Endothelial cell of umbilical vein (primary cell): ENCODE data around the gene GALR2. TPM values are rescaled to one million over a fixed set of nuclear protein-coding genes. Genes with fewer than 3 reads are reported as not detected.

Source experiments
- BruUV-seq: library from RNA; stranded (reverse); fragments of 400-500 nt; replicated peaks from 2 replicates; lab custom pipeline; 2021; lab: Mats Ljungman, UMichigan
- CTCF ChIA-PET: fragments of 300-600, 350-600 bp; sonication (Branson Sonifier 250); formaldehyde crosslinking; loops from one replicate; lab custom pipeline; 2021; ENCODE audit warnings: antibody characterized with exemption, inconsistent platforms; lab: Charles Lee
- POLR2A ChIA-PET: fragments of 300-600, 350-600 bp; sonication (Branson Sonifier 250); formaldehyde crosslinking; loops from one replicate; lab custom pipeline; 2021; ENCODE audit warnings: antibody characterized with exemption, inconsistent platforms; lab: Charles Lee
- DNase-seq: peaks from one replicate; pipeline ENCODE4 v3.0.0-alpha.2; 2011; ENCODE audit warnings: low read depth, low spot score
- FAIRE-seq: peaks from 2 replicates; lab custom pipeline; 2011; peaks lifted over from hg19 to GRCh38; lab: Jason Lieb, UNC
- H2AFZ ChIP-seq: 2 replicates; pipeline ENCODE4 v1.6.0; 2012; ENCODE audit warnings: low read depth, low read length, control low read depth, inconsistent platforms
- H3K27ac ChIP-seq: 2 replicates; pipeline ENCODE4 v1.5.1; 2011; ENCODE audit warnings: low read depth, mild to moderate bottlenecking, control low read depth, low read length, moderate library complexity; ENCODE audit not compliant: insufficient read depth
- H3K27me3 ChIP-seq, 2 experiments: 2 replicates each; pipeline versions ENCODE4 v1.6.0 to v1.6.1; 2011; ENCODE audit warnings: low read length in 2 of 2, mixed read lengths in 1 of 2; ENCODE audit not compliant: control insufficient read depth in 2 of 2, insufficient read depth in 2 of 2
- H3K36me3 ChIP-seq, 2 experiments: 2 replicates in 1 of 2; 3 replicates in 1 of 2; pipeline ENCODE4 v1.5.1; 2011; ENCODE audit warnings: low read length in 2 of 2, mild to moderate bottlenecking in 1 of 2, moderate library complexity in 1 of 2; ENCODE audit not compliant: control insufficient read depth in 2 of 2, insufficient read depth in 2 of 2; ENCODE audit errors: extremely low read depth in 1 of 2
- H3K4me1 ChIP-seq: 3 replicates; pipeline ENCODE4 v1.5.1; 2011; ENCODE audit warnings: mild to moderate bottlenecking, low read length; ENCODE audit not compliant: control insufficient read depth, insufficient read depth; ENCODE audit errors: extremely low read depth
- H3K4me2 ChIP-seq: 2 replicates; pipeline ENCODE4 v1.6.1; 2011; ENCODE audit warnings: low read length, control low read depth, mixed read lengths; ENCODE audit not compliant: insufficient read depth
- H3K4me3 ChIP-seq, 3 experiments: fragments of 200-600 bp in 1 of 3; sonication (generic), shearing (Covaris generic) in 1 of 3; replicated peaks in 1 of 3; 2 replicates each; pipeline ENCODE4 v1.5.1; 2011 to 2016; ENCODE audit warnings: control low read depth in 3 of 3, low read length in 3 of 3, mild to moderate bottlenecking in 2 of 3, inconsistent platforms in 1 of 3, low read depth in 1 of 3, moderate library complexity in 1 of 3; ENCODE audit not compliant: insufficient read depth in 1 of 3
- H3K79me2 ChIP-seq: 2 replicates; pipeline ENCODE4 v1.6.0; 2012; ENCODE audit warnings: low read length, inconsistent platforms; ENCODE audit not compliant: control insufficient read depth, insufficient read depth
- H3K9ac ChIP-seq: replicated peaks from 2 replicates; pipeline ENCODE3; 2011; ENCODE audit warnings: low read length, control low read depth; ENCODE audit not compliant: insufficient read depth; ENCODE audit errors: extremely low read depth
- H3K9me1 ChIP-seq: replicated peaks from 3 replicates; pipeline ENCODE4 v1.6.0; 2011; ENCODE audit warnings: mild to moderate bottlenecking, low read length; ENCODE audit not compliant: control insufficient read depth, insufficient read depth; ENCODE audit errors: extremely low read depth
- H3K9me3 ChIP-seq: replicated peaks from 2 replicates; pipeline ENCODE4 v1.5.1; 2012; ENCODE audit warnings: low read length, inconsistent platforms; ENCODE audit not compliant: control insufficient read depth, insufficient read depth
- H4K20me1 ChIP-seq: replicated peaks from 2 replicates; pipeline ENCODE3; 2011; ENCODE audit warnings: mild to moderate bottlenecking, low read length; ENCODE audit not compliant: control insufficient read depth, insufficient read depth; ENCODE audit errors: extremely low read depth
- EZH2 ChIP-seq: IDR thresholded peaks from 2 replicates; pipeline ENCODE4 v1.6.1; 2012; ENCODE audit warnings: borderline replicate concordance, low read depth, mild to moderate bottlenecking, moderate library complexity, low read length, inconsistent platforms; ENCODE audit not compliant: severe bottlenecking
- FOS ChIP-seq: IDR thresholded peaks from 2 replicates; pipeline ENCODE4 v1.6.1; 2011; ENCODE audit warnings: mild to moderate bottlenecking, low read length, moderate library complexity, borderline replicate concordance; ENCODE audit not compliant: insufficient read depth
- JUN ChIP-seq: IDR thresholded peaks from 2 replicates; pipeline ENCODE4 v1.6.1; 2011; ENCODE audit warnings: borderline replicate concordance, low read depth; ENCODE audit not compliant: insufficient read length, insufficient read depth
- MYC ChIP-seq: IDR thresholded peaks from one replicate; pipeline ENCODE4 v1.6.1; 2011; ENCODE audit warnings: mild to moderate bottlenecking, low read depth, low read length
- POLR2A ChIP-seq: IDR thresholded peaks from 2 replicates; pipeline ENCODE4 v1.6.1; 2012; ENCODE audit warnings: low read depth, mild to moderate bottlenecking, control low read depth, low read length
- POLR2AphosphoS5 ChIP-seq: IDR thresholded peaks from 2 replicates; pipeline ENCODE4 v1.6.1; 2012; ENCODE audit warnings: low read depth, mild to moderate bottlenecking, control low read depth, low read length, moderate library complexity; ENCODE audit not compliant: insufficient read depth
- dilution Hi-C: fragments of 300-500 bp; cut with MboI; formaldehyde crosslinking; loops from one replicate; pipeline ENCODE4 v1.15.0; 2019; ENCODE audit warnings: low sequenced_read_pairs; ENCODE audit not compliant: extremely low pct_ligation_motif_present
- intact Hi-C: fragments of 100-400 bp; cut with micrococcal nuclease; formaldehyde crosslinking; loops from one replicate; pipeline ENCODE4 v1.10.0; 2022
- polyA plus RNA-seq, 4 experiments: library from polyadenylated mRNA; depleted of rRNA in 3 of 4; stranded (reverse) in 3 of 4; unstranded in 1 of 4; fragments of >200 nt; gene quantifications; 2 replicates each; pipeline versions ENCODE4 v1.2.1 to v1.2.3, GENCODE V29; 2011 to 2012; ENCODE audit warnings: missing spikeins in 1 of 4
- total RNA-seq: library from RNA; stranded (reverse); gene quantifications from 2 replicates; pipeline ENCODE4 v1.2.3, GENCODE V29; 2021
- TF ChIP-seq, protein P1 (sequence below): IDR thresholded peaks from 2 replicates; pipeline ENCODE4 v1.6.1; 2011; ENCODE audit not compliant: insufficient read depth, insufficient read length
- TF ChIP-seq, protein P2 (sequence below), 2 donors: IDR thresholded peaks; 1 replicate in 1 of 2; 2 replicates in 1 of 2; pipeline ENCODE4 v1.5.1; 2011; ENCODE audit warnings: low read length in 2 of 2, mild to moderate bottlenecking in 2 of 2, moderate library complexity in 2 of 2, control low read depth in 1 of 2, inconsistent platforms in 1 of 2, low read depth in 1 of 2; ENCODE audit not compliant: insufficient read depth in 1 of 2; ENCODE audit errors: extremely low read depth in 1 of 2

The GALR2 gene
- total and polyA plus RNA-seq, 2 donors (not counting 3 experiments of a cell fraction or from before 2014, with no cell fraction given) = 0.47 TPM; not detected in 1

DNA sequence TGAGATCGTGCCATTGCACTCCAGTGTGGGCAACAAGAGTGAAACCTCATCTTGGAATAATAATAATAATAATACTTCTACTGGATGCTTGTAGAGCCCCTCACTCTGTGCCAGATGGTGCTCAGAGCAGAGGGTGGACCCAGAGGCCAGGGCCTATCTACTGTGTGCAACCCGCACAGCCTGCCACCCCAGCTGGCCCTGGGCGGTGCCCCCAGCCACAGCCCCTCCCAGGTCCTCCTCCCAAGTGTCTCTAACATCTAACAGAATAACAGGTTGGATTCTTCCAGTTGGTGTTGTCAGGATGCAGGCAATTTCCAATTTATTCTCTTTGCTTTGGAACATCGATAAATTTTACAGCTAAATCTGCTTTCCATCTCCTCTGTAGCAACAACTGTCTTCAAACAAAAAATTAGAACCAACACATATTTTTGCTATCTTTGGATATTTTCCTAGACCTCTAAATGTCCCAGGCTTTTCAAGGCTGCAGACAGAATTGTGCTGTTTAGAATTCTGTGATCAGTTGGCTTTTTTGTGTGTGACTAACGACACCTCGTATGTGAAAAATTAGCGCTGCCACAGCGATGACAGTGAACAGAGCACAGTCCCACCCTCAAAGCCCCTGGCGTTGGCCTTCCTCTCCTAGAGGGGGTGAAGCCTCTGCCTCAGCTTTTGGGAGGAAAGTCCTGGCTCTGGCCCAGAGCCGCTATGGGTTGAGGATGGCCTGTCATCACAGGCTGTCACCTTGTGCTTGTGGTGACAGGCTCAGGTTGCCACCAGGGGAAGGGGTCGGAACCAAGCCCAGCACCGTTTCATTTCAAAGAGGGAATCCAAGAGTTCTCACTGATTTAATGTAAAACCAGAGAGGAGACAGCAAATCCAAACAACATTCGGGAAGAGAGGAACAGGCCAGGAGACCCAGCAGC, 39.9 kb upstream of the GALR2 start:
- Histone ChIP-seq H3K9me3 (no peaks in the 10 kb centered on the region), H3K4me2 (no peak overlapping the region), H3K79me2 (no peaks in the 10 kb centered on the region), H3K9me1 (no peaks in the 10 kb centered on the region), H3K9ac (no peak overlapping the region), H3K36me3 (peaks cover 8 to 9% of the 10 kb centered on the region in 2 experiments), H4K20me1 (no peaks in the 10 kb centered on the region), H3K27ac (no peak overlapping the region), H3K27me3 (no peaks in the 10 kb centered on the region), H3K4me1 (peaks cover 8% of the 10 kb centered on the region), H2AFZ (no peak overlapping the region), H3K4me3 (no peak overlapping the region)
- intact Hi-C loops (loop anchor here (5.0 kb wide), 1 partner anchor 243 kb away; no protein-coding TSS in a partner anchor), dilution Hi-C loops (no loop called here)
- CTCF ChIA-PET = interaction anchor here (0.6 to 3.8 kb wide), 8 partner anchors 19 to 147 kb away, joined by 3 to 28 read pairs (median 4); partner anchors contain the start of gene MRPL38
- POLR2A ChIA-PET = interaction anchor here (0.5 kb wide), 1 partner anchor 57 kb away, joined by 3 read pairs; no protein-coding TSS in a partner anchor
- DNase-seq (no peak), FAIRE-seq (no peak)
- no TSS peak for BruUV-seq
- TF ChIP-seq MYC (no peak), EZH2 (no peak), POLR2A (no peak), JUN (no peak), POLR2AphosphoS5 (no peak), FOS (no peak)
- TF ChIP-seq, protein P1, sequence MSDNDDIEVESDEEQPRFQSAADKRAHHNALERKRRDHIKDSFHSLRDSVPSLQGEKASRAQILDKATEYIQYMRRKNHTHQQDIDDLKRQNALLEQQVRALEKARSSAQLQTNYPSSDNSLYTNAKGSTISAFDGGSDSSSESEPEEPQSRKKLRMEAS = no peak
- TF ChIP-seq, protein P2, sequence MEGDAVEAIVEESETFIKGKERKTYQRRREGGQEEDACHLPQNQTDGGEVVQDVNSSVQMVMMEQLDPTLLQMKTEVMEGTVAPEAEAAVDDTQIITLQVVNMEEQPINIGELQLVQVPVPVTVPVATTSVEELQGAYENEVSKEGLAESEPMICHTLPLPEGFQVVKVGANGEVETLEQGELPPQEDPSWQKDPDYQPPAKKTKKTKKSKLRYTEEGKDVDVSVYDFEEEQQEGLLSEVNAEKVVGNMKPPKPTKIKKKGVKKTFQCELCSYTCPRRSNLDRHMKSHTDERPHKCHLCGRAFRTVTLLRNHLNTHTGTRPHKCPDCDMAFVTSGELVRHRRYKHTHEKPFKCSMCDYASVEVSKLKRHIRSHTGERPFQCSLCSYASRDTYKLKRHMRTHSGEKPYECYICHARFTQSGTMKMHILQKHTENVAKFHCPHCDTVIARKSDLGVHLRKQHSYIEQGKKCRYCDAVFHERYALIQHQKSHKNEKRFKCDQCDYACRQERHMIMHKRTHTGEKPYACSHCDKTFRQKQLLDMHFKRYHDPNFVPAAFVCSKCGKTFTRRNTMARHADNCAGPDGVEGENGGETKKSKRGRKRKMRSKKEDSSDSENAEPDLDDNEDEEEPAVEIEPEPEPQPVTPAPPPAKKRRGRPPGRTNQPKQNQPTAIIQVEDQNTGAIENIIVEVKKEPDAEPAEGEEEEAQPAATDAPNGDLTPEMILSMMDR (IDR thresholded peaks at IDR 0.05; ENCODE audit: extremely low read depth in 1 of 2, insufficient read depth in 1 of 2, low read depth in 1 of 2, low read length in 2 of 2) = no peak
